Mesendoderm (in vitro differentiated cells): ENCODE data around the gene INHA.

Experiments used
- DNase-seq: peaks from one replicate; pipeline ENCODE4 v3.0.0; 2013
- H2AK5ac ChIP-seq: 2 replicates; pipeline ENCODE4 v1.6.1; 2013; ENCODE audit warnings: low read length, inconsistent platforms
- H2BK120ac ChIP-seq: 2 replicates; pipeline ENCODE4 v1.6.1; 2013; ENCODE audit warnings: low read depth, mild to moderate bottlenecking, low read length, moderate library complexity, mixed read lengths
- H2BK15ac ChIP-seq: replicated peaks from 2 replicates; pipeline ENCODE4 v1.6.1; 2013; ENCODE audit warnings: low read depth, mild to moderate bottlenecking, moderate library complexity
- H2BK5ac ChIP-seq: 2 replicates; pipeline ENCODE4 v1.6.1; 2013; ENCODE audit warnings: low read length, inconsistent platforms
- H3K18ac ChIP-seq: 2 replicates; pipeline ENCODE4 v1.6.1; 2013; ENCODE audit warnings: mild to moderate bottlenecking, low read length, mixed read lengths
- H3K23ac ChIP-seq: one replicate; pipeline ENCODE4 v1.6.1; 2013; ENCODE audit warnings: low read length
- H3K27ac ChIP-seq: 2 replicates; pipeline ENCODE4 v1.5.1; 2013; ENCODE audit warnings: low read depth, mild to moderate bottlenecking, inconsistent platforms, low read length, moderate library complexity
- H3K27me3 ChIP-seq: 2 replicates; pipeline ENCODE4 v1.6.1; 2013; ENCODE audit warnings: low read length, control low read depth, mild to moderate bottlenecking, inconsistent platforms; ENCODE audit not compliant: insufficient read depth, poor library complexity
- H3K36me3 ChIP-seq: 2 replicates; pipeline ENCODE4 v1.6.1; 2013; ENCODE audit warnings: low read length, inconsistent platforms; ENCODE audit not compliant: control insufficient read depth, insufficient read depth
- H3K4ac ChIP-seq: one replicate; pipeline ENCODE4 v1.6.1; 2013; ENCODE audit warnings: low read depth, mild to moderate bottlenecking, low read length, moderate library complexity
- H3K4me1 ChIP-seq: 2 replicates; pipeline ENCODE4 v1.6.1; 2013; ENCODE audit warnings: low read depth, low read length, inconsistent platforms; ENCODE audit not compliant: control insufficient read depth
- H3K4me2 ChIP-seq: 2 replicates; pipeline ENCODE4 v1.6.1; 2013; ENCODE audit warnings: low read length
- H3K4me3 ChIP-seq: 2 replicates; pipeline ENCODE4 v1.5.1; 2013; ENCODE audit warnings: mild to moderate bottlenecking, low read length
- H3K56ac ChIP-seq: one replicate; pipeline ENCODE4 v1.6.1; 2013; ENCODE audit warnings: low read length
- H3K79me1 ChIP-seq: 2 replicates; pipeline ENCODE4 v1.6.1; 2013; ENCODE audit warnings: low read length, inconsistent platforms
- H3K79me2 ChIP-seq: 2 replicates; pipeline ENCODE4 v1.6.1; 2013; ENCODE audit warnings: mild to moderate bottlenecking, low read length; ENCODE audit not compliant: control insufficient read depth, insufficient read depth
- H3K9ac ChIP-seq: 2 replicates; pipeline ENCODE4 v1.6.1; 2013; ENCODE audit warnings: low read length, inconsistent platforms
- H4K5ac ChIP-seq: one replicate; pipeline ENCODE4 v1.6.1; 2013; ENCODE audit warnings: low read length
- H4K8ac ChIP-seq: one replicate; pipeline ENCODE4 v1.6.1; 2013; ENCODE audit warnings: low read depth, mild to moderate bottlenecking, control low read depth, low read length, moderate library complexity
- WGBS: extraction: QIAGEN DNeasy Blood & Tissue Kit; methylation state at CpG from one replicate; pipeline ENCODE4 v1.1.7; 2013; ENCODE audit warnings: low lambda C conversion rate, missing lambda C conversion rate; ENCODE audit not compliant: insufficient coverage; ENCODE audit errors: extremely low coverage; 5-methylcytosine and 5-hydroxymethylcytosine counted together

INHA gene

DNA sequence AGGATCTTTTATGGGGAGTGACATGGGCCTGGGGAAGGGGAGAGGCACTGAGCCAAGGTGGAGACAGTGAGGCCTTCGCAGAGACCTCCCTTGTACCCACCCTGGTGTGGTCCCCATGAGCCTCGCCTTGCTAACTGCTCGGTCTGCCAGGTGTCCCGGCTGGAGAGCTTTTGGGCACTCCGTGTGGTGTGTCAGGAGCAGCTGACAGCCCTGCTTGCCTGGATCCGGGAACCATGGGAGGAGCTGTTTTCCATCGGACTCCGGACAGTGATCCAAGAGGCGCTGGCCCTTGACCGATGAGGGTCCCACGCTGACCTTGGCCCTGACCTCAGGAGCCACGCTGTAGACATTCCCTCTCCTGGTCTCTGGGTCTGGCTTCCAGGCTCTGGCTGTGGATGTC is 43.8 kb downstream of the INHA start:
- H4K8ac ChIP-seq: no peak overlapping the region
- no peak overlapping the region for H3K4ac ChIP-seq
- H3K4me3 ChIP-seq: no peak overlapping the region
- no peak for DNase-seq
- H2AK5ac ChIP-seq: no peak overlapping the region
- H3K36me3 ChIP-seq: no peaks in the 10 kb centered on the region
- no peak overlapping the region for H3K27ac ChIP-seq
- H3K27me3 ChIP-seq: no peaks in the 10 kb centered on the region
- no peak overlapping the region for H2BK15ac ChIP-seq
- no peak overlapping the region for H3K23ac ChIP-seq
- WGBS: no CpG with 5 or more reads among the region's 12 CpGs
- H4K5ac ChIP-seq: no peak overlapping the region
- H3K79me2 ChIP-seq: no peaks in the 10 kb centered on the region
- H3K4me1 ChIP-seq: no peaks in the 10 kb centered on the region
- no peak overlapping the region for H2BK120ac ChIP-seq
- H3K9ac ChIP-seq: no peak overlapping the region
- no peaks in the 10 kb centered on the region for H3K79me1 ChIP-seq
- H3K4me2 ChIP-seq: no peak overlapping the region
- no peak overlapping the region for H3K56ac ChIP-seq
- no peak overlapping the region for H3K18ac ChIP-seq
- no peak overlapping the region for H2BK5ac ChIP-seq

DNA sequence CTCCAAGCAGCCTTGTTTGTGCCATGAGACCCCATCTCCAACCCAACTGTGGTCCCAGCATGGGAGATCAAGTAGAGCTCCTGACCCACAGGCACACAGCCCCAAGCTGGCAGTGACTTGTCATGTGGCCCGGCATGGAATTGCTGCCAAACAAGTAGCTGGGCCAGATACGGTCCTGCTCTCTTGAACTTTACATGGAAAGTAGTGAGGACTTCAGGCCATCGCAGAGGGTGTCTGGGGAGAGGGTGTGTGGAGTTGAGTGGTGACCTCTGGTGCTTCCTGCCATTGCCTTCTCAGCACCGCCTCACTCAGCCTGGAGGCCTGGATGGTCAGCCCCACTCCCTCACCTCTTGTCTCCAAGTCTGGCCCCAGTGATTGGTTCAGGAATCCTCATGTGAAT is 44.4 kb downstream of the INHA start:
- no peak overlapping the region for H4K8ac ChIP-seq
- H3K4me3 ChIP-seq: no peak overlapping the region
- H3K4me2 ChIP-seq: no peak overlapping the region
- H3K79me1 ChIP-seq: no peaks in the 10 kb centered on the region
- H3K4ac ChIP-seq: no peak overlapping the region
- WGBS: no CpG with 5 or more reads among the region's 4 CpGs
- no peaks in the 10 kb centered on the region for H3K36me3 ChIP-seq
- H3K27me3 ChIP-seq: no peaks in the 10 kb centered on the region
- no peak overlapping the region for H4K5ac ChIP-seq
- no peak overlapping the region for H2BK15ac ChIP-seq
- no peak overlapping the region for H2BK120ac ChIP-seq
- no peak overlapping the region for H3K56ac ChIP-seq
- H3K27ac ChIP-seq: no peak overlapping the region
- no peak overlapping the region for H2BK5ac ChIP-seq
- H2AK5ac ChIP-seq: no peak overlapping the region
- DNase-seq: no peak
- no peak overlapping the region for H3K18ac ChIP-seq
- H3K79me2 ChIP-seq: no peaks in the 10 kb centered on the region
- no peaks in the 10 kb centered on the region for H3K4me1 ChIP-seq
- H3K9ac ChIP-seq: no peak overlapping the region
- no peak overlapping the region for H3K23ac ChIP-seq

DNA sequence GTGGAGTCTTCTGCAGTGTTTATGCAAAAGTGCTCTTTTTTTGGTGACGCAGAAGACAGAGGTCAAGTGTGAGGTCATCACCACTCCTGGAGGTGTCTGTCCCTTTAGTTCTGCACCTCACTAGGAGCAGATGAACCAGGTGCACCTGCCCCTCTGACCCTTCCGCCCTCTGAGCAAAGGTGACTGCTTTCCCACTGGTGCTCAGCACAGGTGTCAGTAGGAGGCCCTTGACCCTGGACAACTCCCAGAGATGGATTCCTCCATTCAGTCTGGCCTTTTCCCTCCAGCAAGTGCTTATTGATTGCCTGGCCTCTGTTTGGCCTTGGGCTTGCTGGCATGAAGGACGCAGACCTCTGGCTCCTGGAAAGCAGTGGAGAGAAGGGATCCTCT is 46.6 kb downstream of the INHA start:
- Histone ChIP-seq H3K79me1 (no peaks in the 10 kb centered on the region), H3K4me2 (no peak overlapping the region), H3K56ac (no peak overlapping the region), H3K23ac (no peak overlapping the region), H3K27ac (no peak overlapping the region), H2BK15ac (no peak overlapping the region), H2BK5ac (no peak overlapping the region), H2BK120ac (no peak overlapping the region), H2AK5ac (no peak overlapping the region), H4K8ac (no peak overlapping the region), H3K4me1 (no peaks in the 10 kb centered on the region), H3K79me2 (no peaks in the 10 kb centered on the region), H3K36me3 (no peaks in the 10 kb centered on the region), H3K4ac (no peak overlapping the region), H3K9ac (no peak overlapping the region), H3K4me3 (no peak overlapping the region), H3K18ac (no peak overlapping the region), H4K5ac (no peak overlapping the region), H3K27me3 (no peaks in the 10 kb centered on the region)
- DNase-seq: no peak
- no CpG with 5 or more reads among the region's 3 CpGs for WGBS

DNA sequence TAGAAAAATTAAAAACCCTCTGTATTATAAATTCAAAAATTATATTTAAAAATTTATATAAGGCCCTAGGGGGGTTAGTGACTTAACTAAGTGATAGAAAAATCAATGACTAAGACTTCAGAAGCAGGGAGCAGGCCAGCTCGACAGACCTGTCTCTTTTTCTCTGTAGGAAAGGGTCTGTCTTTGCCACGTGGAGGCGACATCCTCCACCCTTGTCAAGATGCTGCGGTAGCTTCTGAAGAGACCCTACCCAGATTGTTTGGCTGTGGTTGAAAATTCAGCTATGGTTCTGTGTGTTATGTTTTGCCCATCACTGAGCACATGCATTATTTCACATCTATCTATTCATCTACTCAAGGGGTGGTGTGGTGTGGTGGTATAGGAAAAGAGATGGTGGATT is 47.1 kb downstream of the INHA start:
- Histone ChIP-seq H3K4me3 (no peak overlapping the region), H3K36me3 (no peaks in the 10 kb centered on the region), H3K79me1 (no peaks in the 10 kb centered on the region), H3K9ac (no peak overlapping the region), H3K18ac (no peak overlapping the region), H2AK5ac (no peak overlapping the region), H3K27me3 (no peaks in the 10 kb centered on the region), H2BK120ac (no peak overlapping the region), H4K8ac (no peak overlapping the region), H3K56ac (no peak overlapping the region), H3K4ac (no peak overlapping the region), H3K23ac (no peak overlapping the region), H3K4me1 (no peaks in the 10 kb centered on the region), H3K27ac (no peak overlapping the region), H2BK5ac (no peak overlapping the region), H2BK15ac (no peak overlapping the region), H3K4me2 (no peak overlapping the region), H3K79me2 (no peaks in the 10 kb centered on the region), H4K5ac (no peak overlapping the region)
- DNase-seq: peak; percentile 66
- WGBS: no CpG with 5 or more reads among the region's 4 CpGs

DNA sequence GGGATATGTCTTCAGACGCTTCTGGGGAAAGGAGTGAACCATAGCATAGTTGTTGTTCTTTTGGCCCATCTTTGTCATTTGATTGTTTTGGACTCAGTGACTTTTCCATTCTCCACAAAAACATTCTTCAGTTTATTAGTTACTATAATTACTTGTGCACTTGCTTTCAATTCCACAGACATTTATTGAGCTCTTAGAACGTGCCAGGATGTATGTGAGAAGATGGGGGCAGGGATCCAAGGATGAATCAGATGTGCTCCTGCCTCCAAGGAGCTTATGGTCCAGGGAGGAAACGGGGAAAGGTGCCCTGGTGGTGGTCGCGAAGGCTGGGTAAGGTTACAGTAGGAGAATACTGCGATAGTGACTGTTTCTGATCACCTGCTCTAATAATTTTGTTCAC is 48.4 kb downstream of the INHA start:
- H3K56ac ChIP-seq: no peak overlapping the region
- WGBS: no CpG with 5 or more reads among the region's 6 CpGs
- H2BK15ac ChIP-seq: no peak overlapping the region
- H3K79me1 ChIP-seq: no peaks in the 10 kb centered on the region
- no peak overlapping the region for H4K8ac ChIP-seq
- no peak overlapping the region for H2BK5ac ChIP-seq
- no peak for DNase-seq
- H4K5ac ChIP-seq: no peak overlapping the region
- no peaks in the 10 kb centered on the region for H3K27me3 ChIP-seq
- no peak overlapping the region for H3K27ac ChIP-seq
- H3K18ac ChIP-seq: no peak overlapping the region
- H3K36me3 ChIP-seq: no peaks in the 10 kb centered on the region
- H3K23ac ChIP-seq: no peak overlapping the region
- H2AK5ac ChIP-seq: no peak overlapping the region
- no peak overlapping the region for H2BK120ac ChIP-seq
- no peak overlapping the region for H3K4me2 ChIP-seq
- H3K9ac ChIP-seq: no peak overlapping the region
- no peak overlapping the region for H3K4me3 ChIP-seq
- no peaks in the 10 kb centered on the region for H3K4me1 ChIP-seq
- H3K79me2 ChIP-seq: no peaks in the 10 kb centered on the region
- H3K4ac ChIP-seq: no peak overlapping the region

DNA sequence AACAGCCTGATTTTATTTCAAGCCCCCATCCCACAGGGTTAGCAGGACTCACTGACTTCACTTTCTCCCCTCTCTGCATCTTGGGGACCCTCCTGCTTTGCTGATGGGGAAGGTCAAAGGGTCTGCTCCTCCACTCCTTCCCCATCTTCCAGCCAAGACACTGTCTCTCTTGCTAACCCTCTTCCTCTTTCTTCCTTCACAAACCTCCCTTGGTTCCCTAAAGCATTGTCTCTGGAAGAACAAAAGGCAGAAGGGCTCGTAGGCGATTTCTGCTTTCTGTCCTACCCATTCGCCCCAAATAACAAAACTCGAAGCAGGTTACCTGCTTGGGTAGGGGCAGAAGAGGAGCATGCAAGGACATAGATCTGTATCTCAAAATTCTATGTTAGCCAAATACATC is 49.8 kb downstream of the INHA start:
- no peak overlapping the region for H3K4me2 ChIP-seq
- H3K4me1 ChIP-seq: no peaks in the 10 kb centered on the region
- no peak overlapping the region for H2AK5ac ChIP-seq
- H3K27ac ChIP-seq: no peak overlapping the region
- no peak overlapping the region for H2BK5ac ChIP-seq
- H3K27me3 ChIP-seq: no peaks in the 10 kb centered on the region
- DNase-seq: no peak
- H3K18ac ChIP-seq: no peak overlapping the region
- H3K79me1 ChIP-seq: no peaks in the 10 kb centered on the region
- no peak overlapping the region for H3K56ac ChIP-seq
- no peaks in the 10 kb centered on the region for H3K36me3 ChIP-seq
- no peak overlapping the region for H2BK15ac ChIP-seq
- H4K5ac ChIP-seq: no peak overlapping the region
- no peak overlapping the region for H3K4me3 ChIP-seq
- no peak overlapping the region for H4K8ac ChIP-seq
- H3K4ac ChIP-seq: no peak overlapping the region
- H3K9ac ChIP-seq: no peak overlapping the region
- WGBS: no CpG with 5 or more reads among the region's 4 CpGs
- no peaks in the 10 kb centered on the region for H3K79me2 ChIP-seq
- no peak overlapping the region for H3K23ac ChIP-seq
- H2BK120ac ChIP-seq: no peak overlapping the region
